Measurements from ENCODE around the gene TOX4. TPM values are rescaled to one million over a fixed set of nuclear protein-coding genes. Genes with fewer than 3 reads are reported as not detected.
A peak's percentile ranks its signal among the peaks of the same experiment; 100 is the strongest.

Gene TOX4
- total RNA-seq, 1 donor from 2014 or later = 16.6 TPM

DNA sequence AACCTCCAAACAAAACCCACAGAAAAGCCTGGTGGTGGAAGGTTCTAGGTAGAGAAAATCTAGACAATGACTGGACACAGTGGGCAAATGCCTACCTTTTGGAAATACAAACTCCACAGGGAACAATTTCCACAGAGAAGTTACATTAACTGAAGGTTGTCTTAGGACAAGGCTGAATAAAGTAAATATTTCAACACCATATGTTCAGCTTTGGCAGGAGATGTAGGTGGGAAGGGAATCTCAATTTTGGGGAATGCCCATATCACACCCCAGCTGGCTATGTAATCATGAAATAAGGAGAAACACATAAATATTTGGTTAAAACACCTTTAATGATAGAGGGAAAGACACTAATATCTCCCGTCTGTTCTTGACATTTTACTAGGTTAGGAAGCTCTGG lies 43.8 kb downstream of the TOX4 start:
- Histone ChIP-seq H3K27me3 (ENCODE audit: control insufficient read depth, insufficient read depth, low read length) (no peaks in the 10 kb centered on the region), H3K4me3 (ENCODE audit: low read depth, low read length) (no peak overlapping the region), H3K36me3 (ENCODE audit: control insufficient read depth, insufficient read depth, low read length) (no peaks in the 10 kb centered on the region)
- FAIRE-seq (no peak), DNase-seq (ENCODE audit: low read depth) (no peak)
- no peak for TF ChIP-seq CTCF (IDR thresholded peaks at IDR 0.05; ENCODE audit: insufficient read depth, low read length, severe bottlenecking)

DNA sequence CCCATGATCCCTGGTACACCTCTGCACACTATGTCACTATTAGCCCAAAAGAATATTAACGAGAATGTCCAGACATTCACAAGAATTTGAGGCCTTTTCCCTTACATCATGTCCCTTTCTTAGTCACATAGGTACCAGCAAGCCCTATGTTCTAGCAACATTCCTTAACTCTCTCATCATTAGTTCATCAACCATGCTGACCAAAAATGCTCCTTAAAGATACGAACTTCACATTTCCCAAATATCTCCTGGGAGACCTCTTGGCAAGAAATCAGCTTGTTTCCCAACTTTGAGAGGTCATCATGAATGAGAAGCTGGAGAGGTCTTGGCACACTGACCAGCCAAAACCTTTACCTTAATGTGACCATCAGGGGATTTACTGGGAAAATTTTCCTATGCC lies 44.5 kb downstream of the TOX4 start:
- Histone ChIP-seq H3K36me3 (ENCODE audit: control insufficient read depth, insufficient read depth, low read length) (no peaks in the 10 kb centered on the region), H3K4me3 (ENCODE audit: low read depth, low read length) (no peak overlapping the region), H3K27me3 (ENCODE audit: control insufficient read depth, insufficient read depth, low read length) (no peaks in the 10 kb centered on the region)
- TF ChIP-seq CTCF (IDR thresholded peaks at IDR 0.05; ENCODE audit: insufficient read depth, low read length, severe bottlenecking) = no peak
- no peak for FAIRE-seq
- DNase-seq (ENCODE audit: low read depth) = no peak

GRCh38 chr14:21523203-21523602 lies 46.2 kb downstream of the TOX4 start:
- DNase-seq (ENCODE audit: low read depth) = no peak
- Histone ChIP-seq H3K27me3 (ENCODE audit: control insufficient read depth, insufficient read depth, low read length) (no peaks in the 10 kb centered on the region), H3K4me3 (ENCODE audit: low read depth, low read length) (no peak overlapping the region), H3K36me3 (ENCODE audit: control insufficient read depth, insufficient read depth, low read length) (no peaks in the 10 kb centered on the region)
- no peak for FAIRE-seq
- TF ChIP-seq CTCF (IDR thresholded peaks at IDR 0.05; ENCODE audit: insufficient read depth, low read length, severe bottlenecking) = no peak

- no peak for TF ChIP-seq CTCF (IDR thresholded peaks at IDR 0.05; ENCODE audit: insufficient read depth, low read length, severe bottlenecking)
- Histone ChIP-seq H3K36me3 (ENCODE audit: control insufficient read depth, insufficient read depth, low read length) (no peaks in the 10 kb centered on the region), H3K27me3 (ENCODE audit: control insufficient read depth, insufficient read depth, low read length) (no peaks in the 10 kb centered on the region), H3K4me3 (ENCODE audit: low read depth, low read length) (no peak overlapping the region)
- DNase-seq (ENCODE audit: low read depth) = no peak
- FAIRE-seq = no peak
These were observed 47.8 kb downstream of the TOX4 start for GRCh38 chr14:21524575-21525490.

DNA sequence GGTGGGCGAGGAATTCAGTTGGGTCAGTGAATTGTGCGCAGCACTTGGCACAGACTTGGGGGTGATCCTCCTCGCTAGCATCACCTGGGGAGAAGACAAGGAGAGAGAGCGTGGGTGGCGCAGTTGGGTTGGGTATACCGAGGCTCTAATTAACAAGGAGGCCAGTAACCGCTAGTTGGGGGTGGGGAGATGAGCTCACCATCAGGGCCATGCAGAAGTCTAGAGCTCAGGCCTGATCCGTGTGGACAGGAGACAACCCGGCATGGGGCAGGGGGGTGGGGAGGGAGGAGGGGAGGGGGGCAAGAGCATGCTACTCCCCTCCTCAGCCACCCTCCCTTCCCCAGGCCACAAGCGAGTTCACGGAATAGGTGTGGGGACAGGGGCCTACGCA lies 48.6 kb downstream of the TOX4 start:
- TF ChIP-seq CTCF (IDR thresholded peaks at IDR 0.05; ENCODE audit: insufficient read depth, low read length, severe bottlenecking) = no peak
- Histone ChIP-seq H3K27me3 (ENCODE audit: control insufficient read depth, insufficient read depth, low read length) (no peaks in the 10 kb centered on the region), H3K36me3 (ENCODE audit: control insufficient read depth, insufficient read depth, low read length) (no peaks in the 10 kb centered on the region), H3K4me3 (ENCODE audit: low read depth, low read length) (peak overlapping the region; percentile 48)
- DNase-seq (ENCODE audit: low read depth) (no peak), FAIRE-seq (no peak)

All from bronchial epithelial cell (primary cell).